ENCODE results near the gene HS3ST1. TPM values are rescaled to one million over a fixed set of nuclear protein-coding genes. Genes with fewer than 3 reads are reported as not detected.

The HS3ST1 gene
- total RNA-seq, 1 experiment from 2014 or later = 4.2 TPM

DNA sequence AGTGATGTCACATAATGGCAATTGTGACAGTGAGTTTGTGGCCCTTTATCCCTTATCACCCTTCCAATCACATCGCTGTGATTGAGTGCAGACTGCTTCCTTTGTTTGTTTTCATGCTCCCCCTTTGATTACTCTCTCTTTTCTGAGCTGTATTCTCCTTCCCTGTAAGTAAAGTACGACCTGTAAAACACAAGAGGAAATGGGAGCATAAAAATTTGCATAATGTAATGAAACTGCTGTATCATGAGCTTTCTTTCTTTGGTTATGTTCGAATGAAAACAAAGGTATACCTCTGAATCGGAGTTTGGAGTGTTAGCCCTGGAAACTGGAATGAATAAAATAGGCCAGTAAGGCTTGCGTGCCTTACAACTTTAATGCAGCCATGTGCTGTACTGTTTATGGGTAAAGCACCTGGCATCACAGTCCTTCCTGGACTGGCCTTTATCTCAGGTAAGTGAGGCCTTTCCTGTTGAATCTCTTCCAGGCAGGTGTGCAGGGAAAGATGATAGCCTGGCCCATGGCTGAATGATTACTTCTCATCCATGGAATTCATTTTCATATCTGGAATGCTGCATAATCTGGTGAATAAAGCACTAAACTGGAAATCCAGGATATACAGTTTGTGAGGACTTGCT is 26.6 kb upstream of the HS3ST1 start:
- no peak for ATAC-seq
- no TSS peak for BruUV-seq (replicated peaks)
- no peak overlapping the region for H3K27ac ChIP-seq (ENCODE audit: low read length)
- no peaks in the 10 kb centered on the region for H3K36me3 ChIP-seq (ENCODE audit: low read depth, low read length)
- intact Hi-C loops (cut with micrococcal nuclease) = no loop called here
- ChIA-PET CTCF (no interaction called here), POLR2A (ENCODE audit: unreplicated experiment) (no interaction called here)
- no peaks in the 10 kb centered on the region for H4K20me1 ChIP-seq (ENCODE audit: low read length)
- no peak for TF ChIP-seq EZH2 (IDR thresholded peaks at IDR 0.05; ENCODE audit: low read length, unreplicated experiment)
- TF ChIP-seq, protein P1, sequence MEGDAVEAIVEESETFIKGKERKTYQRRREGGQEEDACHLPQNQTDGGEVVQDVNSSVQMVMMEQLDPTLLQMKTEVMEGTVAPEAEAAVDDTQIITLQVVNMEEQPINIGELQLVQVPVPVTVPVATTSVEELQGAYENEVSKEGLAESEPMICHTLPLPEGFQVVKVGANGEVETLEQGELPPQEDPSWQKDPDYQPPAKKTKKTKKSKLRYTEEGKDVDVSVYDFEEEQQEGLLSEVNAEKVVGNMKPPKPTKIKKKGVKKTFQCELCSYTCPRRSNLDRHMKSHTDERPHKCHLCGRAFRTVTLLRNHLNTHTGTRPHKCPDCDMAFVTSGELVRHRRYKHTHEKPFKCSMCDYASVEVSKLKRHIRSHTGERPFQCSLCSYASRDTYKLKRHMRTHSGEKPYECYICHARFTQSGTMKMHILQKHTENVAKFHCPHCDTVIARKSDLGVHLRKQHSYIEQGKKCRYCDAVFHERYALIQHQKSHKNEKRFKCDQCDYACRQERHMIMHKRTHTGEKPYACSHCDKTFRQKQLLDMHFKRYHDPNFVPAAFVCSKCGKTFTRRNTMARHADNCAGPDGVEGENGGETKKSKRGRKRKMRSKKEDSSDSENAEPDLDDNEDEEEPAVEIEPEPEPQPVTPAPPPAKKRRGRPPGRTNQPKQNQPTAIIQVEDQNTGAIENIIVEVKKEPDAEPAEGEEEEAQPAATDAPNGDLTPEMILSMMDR (conservative IDR thresholded peaks at IDR 0.05; ENCODE audit: low read depth, low read length) = no peak
- TF ChIP-seq EZH2phosphoT487 (IDR thresholded peaks at IDR 0.05; ENCODE audit: borderline replicate concordance, low read length) = no peak
- H2AFZ ChIP-seq (ENCODE audit: low read length) = no peak overlapping the region
- no peak overlapping the region for H3K9ac ChIP-seq (ENCODE audit: low read length)
- H3K9me2 ChIP-seq (replicated peaks; ENCODE audit: low read length) = no peaks in the 10 kb centered on the region
- no peak overlapping the region for H3K4me3 ChIP-seq (ENCODE audit: low read length)
- H3K79me2 ChIP-seq (ENCODE audit: low read length) = no peaks in the 10 kb centered on the region
- H3K27me3 ChIP-seq (ENCODE audit: low read length) = no peaks in the 10 kb centered on the region
- H3K4me2 ChIP-seq (ENCODE audit: low read length) = no peak overlapping the region
- H3K9me3 ChIP-seq (ENCODE audit: low read length) = no peaks in the 10 kb centered on the region
- H3K4me1 ChIP-seq (ENCODE audit: insufficient read depth, low read length) = 0 out of 2 replicates have a peak, but pooled peaks cover 4% of the 10 kb centered on the region
- no peak for DNase-seq
- no peaks in the 10 kb centered on the region for H3F3A ChIP-seq (ENCODE audit: low read length, unreplicated experiment)

DNA sequence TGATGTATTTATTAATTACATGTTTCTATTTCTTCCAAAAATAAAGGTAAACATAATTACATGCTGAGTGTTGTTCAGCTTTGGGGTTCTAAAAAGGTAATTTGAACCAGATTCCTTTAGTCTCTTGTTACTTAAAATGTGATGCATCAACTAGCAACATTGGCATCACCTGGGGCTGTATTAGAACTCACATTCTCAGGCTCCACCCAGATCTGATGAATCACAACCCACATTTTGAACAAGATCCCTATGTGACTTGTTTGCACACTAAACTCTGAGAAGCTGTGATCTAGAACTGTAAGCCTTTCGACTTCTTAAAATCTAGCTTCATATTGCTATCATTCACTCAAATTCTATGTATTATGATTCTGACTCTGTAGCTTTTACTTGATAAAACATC is 23.0 kb upstream of the HS3ST1 start:
- H3F3A ChIP-seq (ENCODE audit: low read length, unreplicated experiment) = no peaks in the 10 kb centered on the region
- intact Hi-C loops (cut with micrococcal nuclease) = no loop called here
- no peak overlapping the region for H3K4me3 ChIP-seq (ENCODE audit: low read length)
- no peak overlapping the region for H2AFZ ChIP-seq (ENCODE audit: low read length)
- H3K27ac ChIP-seq (ENCODE audit: low read length) = no peak overlapping the region
- no peaks in the 10 kb centered on the region for H3K9me3 ChIP-seq (ENCODE audit: low read length)
- H4K20me1 ChIP-seq (ENCODE audit: low read length) = no peaks in the 10 kb centered on the region
- H3K36me3 ChIP-seq (ENCODE audit: low read depth, low read length) = no peaks in the 10 kb centered on the region
- no peaks in the 10 kb centered on the region for H3K27me3 ChIP-seq (ENCODE audit: low read length)
- BruUV-seq (replicated peaks) = no TSS peak
- H3K79me2 ChIP-seq (ENCODE audit: low read length) = no peaks in the 10 kb centered on the region
- ATAC-seq = no peak
- TF ChIP-seq EZH2phosphoT487 (IDR thresholded peaks at IDR 0.05; ENCODE audit: borderline replicate concordance, low read length) (no peak), EZH2 (IDR thresholded peaks at IDR 0.05; ENCODE audit: low read length, unreplicated experiment) (no peak)
- TF ChIP-seq, protein P1 (conservative IDR thresholded peaks at IDR 0.05; ENCODE audit: low read depth, low read length) = no peak
- DNase-seq = peak; percentile 61
- no peak overlapping the region for H3K9ac ChIP-seq (ENCODE audit: low read length)
- ChIA-PET CTCF (no interaction called here), POLR2A (ENCODE audit: unreplicated experiment) (interaction anchor here (0.6 to 1.0 kb wide), 2 partner anchors 282 to 1341 kb away, joined by 3 to 9 read pairs; no protein-coding TSS in a partner anchor)
- no peaks in the 10 kb centered on the region for H3K9me2 ChIP-seq (replicated peaks; ENCODE audit: low read length)
- H3K4me1 ChIP-seq (ENCODE audit: insufficient read depth, low read length) = 0 out of 2 replicates have a peak, but pooled peaks cover 4% of the 10 kb centered on the region
- H3K4me2 ChIP-seq (ENCODE audit: low read length) = no peak overlapping the region

DNA sequence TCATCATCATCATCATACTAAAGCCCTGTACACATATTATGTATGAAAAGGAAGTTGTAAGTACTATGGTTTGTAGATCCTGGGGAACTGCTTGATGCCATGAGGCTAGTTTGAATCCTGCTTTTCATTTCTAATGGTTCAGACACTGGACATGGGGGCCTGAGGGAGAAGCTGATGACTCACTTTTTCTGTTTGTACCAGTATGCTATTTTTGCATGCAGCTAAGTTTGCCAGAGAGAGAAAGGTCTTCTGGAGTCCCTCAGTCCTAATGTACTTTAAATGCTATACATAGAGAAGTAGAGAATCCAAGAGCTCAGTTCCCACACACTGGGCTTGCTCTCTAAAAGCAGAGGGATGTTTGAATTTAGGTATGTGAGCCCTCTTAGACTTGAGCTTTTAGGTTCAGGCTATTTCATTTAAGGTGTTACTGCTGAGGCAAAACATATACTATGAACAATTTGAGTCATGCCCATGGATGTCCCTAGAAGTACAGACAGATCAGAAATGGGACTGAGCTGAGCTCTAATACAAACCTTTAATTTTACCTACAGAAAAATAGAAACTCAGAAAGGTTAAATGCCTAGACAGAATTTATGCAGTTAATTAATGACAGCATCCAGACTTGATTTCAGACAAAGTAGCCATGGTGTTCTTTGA is 17.6 kb upstream of the HS3ST1 start:
- H3K27me3 ChIP-seq (ENCODE audit: low read length) = no peaks in the 10 kb centered on the region

More for the DNA sequence above, 17.6 kb upstream of the HS3ST1 start:
- 0 out of 2 replicates have a peak, but pooled peaks cover under 1% of the 10 kb centered on the region for H3K4me1 ChIP-seq (ENCODE audit: insufficient read depth, low read length)
- no peak overlapping the region for H3K4me3 ChIP-seq (ENCODE audit: low read length)
- no peaks in the 10 kb centered on the region for H3K79me2 ChIP-seq (ENCODE audit: low read length)
- no peaks in the 10 kb centered on the region for H3F3A ChIP-seq (ENCODE audit: low read length, unreplicated experiment)
- TF ChIP-seq EZH2 (IDR thresholded peaks at IDR 0.05; ENCODE audit: low read length, unreplicated experiment) = no peak
- no peak for TF ChIP-seq EZH2phosphoT487 (IDR thresholded peaks at IDR 0.05; ENCODE audit: borderline replicate concordance, low read length)
- TF ChIP-seq, protein P1 (conservative IDR thresholded peaks at IDR 0.05; ENCODE audit: low read depth, low read length) = no peak
- H3K9me2 ChIP-seq (replicated peaks; ENCODE audit: low read length) = no peaks in the 10 kb centered on the region
- intact Hi-C loops (cut with micrococcal nuclease) = no loop called here
- no peaks in the 10 kb centered on the region for H3K9me3 ChIP-seq (ENCODE audit: low read length)
- ChIA-PET POLR2A (ENCODE audit: unreplicated experiment) (no interaction called here), CTCF (no interaction called here)
- ATAC-seq = no peak
- no peak overlapping the region for H3K4me2 ChIP-seq (ENCODE audit: low read length)
- H4K20me1 ChIP-seq (ENCODE audit: low read length) = no peaks in the 10 kb centered on the region
- H3K36me3 ChIP-seq (ENCODE audit: low read depth, low read length) = no peaks in the 10 kb centered on the region
- H3K9ac ChIP-seq (ENCODE audit: low read length) = no peak overlapping the region
- peak; percentile 5 for DNase-seq
- H3K27ac ChIP-seq (ENCODE audit: low read length) = no peak overlapping the region
- BruUV-seq (replicated peaks) = no TSS peak
- no peak overlapping the region for H2AFZ ChIP-seq (ENCODE audit: low read length)

Data from PC-3 (cell line).